GM21447 (cell line): ENCODE measurements around the gene COL24A1.
"Not testable (repeated sequence)": the region's sequence is repeated elsewhere in the genome, so short reads cannot be mapped to it uniquely, and the experiment has no call there.

Experiments
- ATAC-seq: cut with Tn5 transposase; IDR thresholded peaks from one replicate; pipeline ENCODE4 v1.9.1; 2021; ENCODE audit not compliant: unreplicated experiment

COL24A1 gene

GRCh38 chr1:86085741-86086409 is 70.7 kb downstream of the COL24A1 start:
- peak; percentile 50 for ATAC-seq

- ATAC-seq: no peak
Measured at GRCh38 chr1:86084998-86085397, 71.6 kb downstream of the COL24A1 start.

- ATAC-seq: no peak
Measured at GRCh38 chr1:86082183-86082582, 74.4 kb downstream of the COL24A1 start.

- ATAC-seq: not testable (repeated sequence)
Measured at GRCh38 chr1:86072474-86072873, 84.1 kb downstream of the COL24A1 start.

GRCh38 chr1:86071870-86072269 is 84.7 kb downstream of the COL24A1 start:
- ATAC-seq: not testable (repeated sequence)

GRCh38 chr1:86069757-86070145 is 86.8 kb downstream of the COL24A1 start:
- no peak for ATAC-seq

- no peak for ATAC-seq
Measured at GRCh38 chr1:86068841-86069756, 87.5 kb downstream of the COL24A1 start.

GRCh38 chr1:86068271-86068721 is 88.3 kb downstream of the COL24A1 start:
- no peak for ATAC-seq

- ATAC-seq: no peak
Measured at GRCh38 chr1:86067626-86068025, 88.9 kb downstream of the COL24A1 start.

- ATAC-seq: no peak
Measured at GRCh38 chr1:86064899-86065298, 91.7 kb downstream of the COL24A1 start.

GRCh38 chr1:86063721-86064120 is 92.9 kb downstream of the COL24A1 start:
- no peak for ATAC-seq

- no peak for ATAC-seq
Measured at GRCh38 chr1:86062453-86062852, 94.1 kb downstream of the COL24A1 start.

- no peak for ATAC-seq
Measured at GRCh38 chr1:86061551-86061990, 95.0 kb downstream of the COL24A1 start.

- ATAC-seq: no peak
Measured at GRCh38 chr1:86054396-86054795, 102.2 kb downstream of the COL24A1 start.

GRCh38 chr1:86052948-86053698 is 103.4 kb downstream of the COL24A1 start:
- ATAC-seq: no peak

- ATAC-seq: no peak
Measured at GRCh38 chr1:86035101-86035500, 121.5 kb downstream of the COL24A1 start.

GRCh38 chr1:86030180-86030579 is 126.4 kb downstream of the COL24A1 start:
- ATAC-seq: no peak

GRCh38 chr1:86018283-86018923 is 138.2 kb downstream of the COL24A1 start:
- ATAC-seq: no peak

GRCh38 chr1:86016076-86016759 is 140.4 kb downstream of the COL24A1 start:
- ATAC-seq: peak; percentile 75

GRCh38 chr1:86015375-86015774 is 141.2 kb downstream of the COL24A1 start:
- ATAC-seq: no peak
